Measurements from ENCODE around the gene HERPUD1. TPM values are rescaled to one million over a fixed set of nuclear protein-coding genes. Genes with fewer than 3 reads are reported as not detected.
A peak's percentile ranks its signal among the peaks of the same experiment; 100 is the strongest.

HERPUD1 gene
- total RNA-seq, 4 donors from 2014 or later = 51.5 to 136 (median 112) TPM

DNA sequence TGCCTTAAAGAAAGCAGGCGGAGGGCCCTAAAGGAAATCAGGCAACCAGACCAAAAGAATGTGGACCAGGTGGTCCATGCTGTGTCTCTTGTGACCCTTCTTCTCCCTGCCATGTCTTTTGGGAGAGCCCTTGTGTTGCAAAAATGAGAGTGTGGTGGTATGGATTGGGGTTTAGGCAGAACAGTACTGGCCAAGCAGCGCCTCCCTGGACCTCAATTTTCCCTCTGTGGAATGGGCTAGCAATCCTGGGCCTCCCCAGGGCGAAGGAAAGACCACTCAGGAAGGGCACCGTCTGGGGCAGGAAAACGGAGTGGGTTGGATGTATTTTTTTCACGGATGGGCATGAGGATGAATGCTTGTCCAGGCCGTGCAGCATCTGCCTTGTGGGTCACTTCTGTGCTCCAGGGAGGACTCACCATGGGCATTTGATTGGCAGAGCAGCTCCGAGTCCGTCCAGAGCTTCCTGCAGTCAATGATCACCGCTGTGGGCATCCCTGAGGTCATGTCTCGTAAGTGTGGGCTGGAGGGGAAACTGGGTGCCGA is 49.9 kb downstream of the HERPUD1 start:
- no peak for TF ChIP-seq POLR2A (IDR thresholded peaks at IDR 0.05)
- TF ChIP-seq, protein P1, sequence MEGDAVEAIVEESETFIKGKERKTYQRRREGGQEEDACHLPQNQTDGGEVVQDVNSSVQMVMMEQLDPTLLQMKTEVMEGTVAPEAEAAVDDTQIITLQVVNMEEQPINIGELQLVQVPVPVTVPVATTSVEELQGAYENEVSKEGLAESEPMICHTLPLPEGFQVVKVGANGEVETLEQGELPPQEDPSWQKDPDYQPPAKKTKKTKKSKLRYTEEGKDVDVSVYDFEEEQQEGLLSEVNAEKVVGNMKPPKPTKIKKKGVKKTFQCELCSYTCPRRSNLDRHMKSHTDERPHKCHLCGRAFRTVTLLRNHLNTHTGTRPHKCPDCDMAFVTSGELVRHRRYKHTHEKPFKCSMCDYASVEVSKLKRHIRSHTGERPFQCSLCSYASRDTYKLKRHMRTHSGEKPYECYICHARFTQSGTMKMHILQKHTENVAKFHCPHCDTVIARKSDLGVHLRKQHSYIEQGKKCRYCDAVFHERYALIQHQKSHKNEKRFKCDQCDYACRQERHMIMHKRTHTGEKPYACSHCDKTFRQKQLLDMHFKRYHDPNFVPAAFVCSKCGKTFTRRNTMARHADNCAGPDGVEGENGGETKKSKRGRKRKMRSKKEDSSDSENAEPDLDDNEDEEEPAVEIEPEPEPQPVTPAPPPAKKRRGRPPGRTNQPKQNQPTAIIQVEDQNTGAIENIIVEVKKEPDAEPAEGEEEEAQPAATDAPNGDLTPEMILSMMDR (IDR thresholded peaks at IDR 0.05) = no peak
- H3K27me3 ChIP-seq = no peaks in the 10 kb centered on the region
- intact Hi-C loops (cut with DNase I; ENCODE audit: low total_unique reads) = no loop called here
- no peak overlapping the region for H3K27ac ChIP-seq
- no peak for DNase-seq
- H3K4me3 ChIP-seq = no peak overlapping the region
- H3K36me3 ChIP-seq = no peaks in the 10 kb centered on the region
- peaks cover 0 to 5% of the 10 kb centered on the region in 2 donors for H3K4me1 ChIP-seq
- H3K9me3 ChIP-seq = no peaks in the 10 kb centered on the region

DNA sequence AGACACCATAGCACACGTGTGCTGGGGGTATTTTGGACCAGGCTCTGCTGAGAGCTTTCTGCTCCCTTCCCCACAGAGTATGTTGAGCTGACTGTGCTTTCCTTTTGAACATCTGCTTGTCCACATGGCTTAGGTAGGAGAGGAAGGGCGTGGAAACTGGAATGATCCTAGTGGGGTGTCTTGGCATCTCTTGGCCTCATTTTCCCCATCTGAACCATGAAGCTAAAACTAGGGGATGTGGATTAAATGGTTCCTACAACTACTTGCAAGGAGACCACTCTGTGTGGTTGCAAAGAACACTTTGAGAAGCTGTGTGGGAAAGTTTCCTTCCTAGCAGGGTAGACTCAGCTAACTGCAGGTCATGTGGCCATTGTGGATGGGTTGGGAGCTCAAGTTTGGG is 50.8 kb downstream of the HERPUD1 start:
- Histone ChIP-seq H3K36me3 (no peaks in the 10 kb centered on the region), H3K27ac (no peak overlapping the region), H3K4me3 (no peak overlapping the region), H3K9me3 (no peaks in the 10 kb centered on the region), H3K27me3 (no peaks in the 10 kb centered on the region), H3K4me1 (peaks cover 0 to 5% of the 10 kb centered on the region in 2 donors)
- no peak for DNase-seq
- intact Hi-C loops (cut with DNase I; ENCODE audit: low total_unique reads) = no loop called here
- TF ChIP-seq, protein P1 (IDR thresholded peaks at IDR 0.05) = no peak
- TF ChIP-seq POLR2A (IDR thresholded peaks at IDR 0.05) = no peak

DNA sequence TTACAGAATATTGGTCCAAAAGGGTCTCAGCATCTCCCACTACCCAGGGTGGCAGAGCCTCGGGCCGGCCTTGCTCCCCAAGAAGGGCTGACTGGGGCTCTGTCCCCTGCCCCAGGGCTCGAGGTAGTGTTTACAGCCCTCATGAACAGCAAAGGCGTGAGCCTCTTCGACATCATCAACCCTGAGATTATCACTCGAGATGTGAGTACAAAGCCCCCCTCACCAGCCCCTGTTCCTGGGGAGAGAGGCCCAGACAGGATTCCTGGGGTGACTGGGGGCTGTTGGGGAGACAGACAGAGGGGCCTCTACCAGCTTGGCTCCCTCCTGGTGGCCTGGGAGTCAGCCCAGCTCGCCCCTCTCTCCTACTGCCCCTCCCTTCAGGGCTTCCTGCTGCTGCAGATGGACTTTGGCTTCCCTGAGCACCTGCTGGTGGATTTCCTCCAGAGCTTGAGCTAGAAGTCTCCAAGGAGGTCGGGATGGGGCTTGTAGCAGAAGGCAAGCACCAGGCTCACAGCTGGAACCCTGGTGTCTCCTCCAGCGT is 51.3 kb downstream of the HERPUD1 start:
- H3K4me1 ChIP-seq = peaks cover 5% of the 10 kb centered on the region in 2 donors
- H3K27me3 ChIP-seq = no peaks in the 10 kb centered on the region
- H3K27ac ChIP-seq = no peak overlapping the region
- no peak overlapping the region for H3K4me3 ChIP-seq
- H3K36me3 ChIP-seq = no peaks in the 10 kb centered on the region
- no peak for DNase-seq
- no peaks in the 10 kb centered on the region for H3K9me3 ChIP-seq
- TF ChIP-seq, protein P1 (IDR thresholded peaks at IDR 0.05) = no peak
- no peak for TF ChIP-seq POLR2A (IDR thresholded peaks at IDR 0.05)
- intact Hi-C loops (cut with DNase I; ENCODE audit: low total_unique reads) = no loop called here

DNA sequence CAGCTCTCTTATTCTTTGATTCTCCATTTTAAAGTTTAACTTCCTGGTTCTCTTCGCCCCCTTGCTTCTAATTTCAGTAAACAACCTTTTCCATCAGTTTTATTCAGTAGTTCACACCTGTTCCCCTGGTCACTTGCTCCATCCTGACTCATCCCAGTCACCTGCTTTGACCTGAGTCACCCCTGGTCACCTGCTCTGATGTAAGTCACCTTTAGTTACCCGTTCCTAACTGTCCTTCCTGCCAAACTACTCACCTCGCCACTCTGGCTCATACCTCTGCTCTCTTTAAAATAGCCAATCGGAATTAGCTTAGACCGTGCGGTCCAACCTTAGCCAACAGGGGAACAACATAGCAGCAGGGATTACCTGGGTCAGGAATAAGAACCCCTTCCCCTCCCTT is 52.7 kb downstream of the HERPUD1 start:
- H3K36me3 ChIP-seq = no peaks in the 10 kb centered on the region
- H3K4me3 ChIP-seq = no peak overlapping the region
- H3K27ac ChIP-seq = peak overlapping the region; percentile 76 to 77
- no peaks in the 10 kb centered on the region for H3K9me3 ChIP-seq
- intact Hi-C loops (cut with DNase I; ENCODE audit: low total_unique reads) = no loop called here
- DNase-seq = no peak
- no peaks in the 10 kb centered on the region for H3K27me3 ChIP-seq
- peaks cover 5% of the 10 kb centered on the region in 2 donors for H3K4me1 ChIP-seq
- TF ChIP-seq, protein P1 (IDR thresholded peaks at IDR 0.05) = no peak
- TF ChIP-seq POLR2A (IDR thresholded peaks at IDR 0.05) = no peak

DNA sequence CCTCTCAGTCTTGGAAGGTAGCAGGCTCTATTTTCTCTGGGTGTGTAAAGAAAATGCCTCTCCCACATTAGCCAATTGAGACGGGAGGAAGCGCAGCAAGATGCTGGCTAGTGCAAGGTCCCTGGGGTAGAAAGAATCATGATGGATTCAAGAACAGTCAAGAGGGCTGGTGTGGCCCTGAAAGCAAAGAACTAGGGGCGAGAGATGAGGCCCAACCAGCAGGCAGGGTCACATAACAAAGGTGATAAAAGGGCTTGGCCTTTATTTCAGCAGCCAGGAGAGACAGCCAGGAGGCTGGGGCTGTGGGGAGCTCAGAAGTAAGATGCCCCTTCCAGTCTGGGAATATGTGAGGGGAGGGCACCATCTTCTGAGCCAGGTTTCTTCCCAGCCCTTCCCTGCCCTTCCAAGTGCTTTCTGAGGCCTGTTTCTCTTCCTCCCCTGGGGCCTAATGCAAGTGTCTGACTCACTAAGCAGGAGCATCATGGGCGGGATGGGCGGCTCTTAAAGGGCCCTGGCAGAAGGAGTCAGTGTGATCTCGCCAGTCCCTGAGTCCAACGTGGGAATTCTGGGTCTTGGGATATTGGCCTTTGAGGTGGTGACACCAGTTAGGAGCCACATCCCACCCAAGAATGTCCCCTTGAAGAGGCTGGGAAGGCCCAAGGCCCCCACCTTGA is 53.5 kb downstream of the HERPUD1 start:
- Histone ChIP-seq H3K4me1 (peaks cover 5% of the 10 kb centered on the region in 2 donors), H3K4me3 (no peak overlapping the region), H3K36me3 (no peaks in the 10 kb centered on the region), H3K27ac (peak overlapping the region; percentile 76 to 77), H3K9me3 (no peaks in the 10 kb centered on the region), H3K27me3 (no peaks in the 10 kb centered on the region)
- peak in 1 of 2 donors; percentile 18 for TF ChIP-seq POLR2A (IDR thresholded peaks at IDR 0.05)
- TF ChIP-seq, protein P1 (IDR thresholded peaks at IDR 0.05) = no peak
- peak; percentile 54 to 80 for DNase-seq
- intact Hi-C loops (cut with DNase I; ENCODE audit: low total_unique reads) = no loop called here

All from uterus (tissue), 4 donors.